Loucy (cell line): ENCODE measurements around the gene UNC5B.

Experiments
- EZH2phosphoT487 ChIP-seq: fragments of 200-600 bp; IDR thresholded peaks from 2 replicates; pipeline ENCODE4 v1.6.1; 2018; ENCODE audit warnings: antibody characterized with exemption, mild to moderate bottlenecking, moderate library complexity, borderline replicate concordance
- TF ChIP-seq, protein P1 (sequence below): fragments of 200-600 bp; sonication (generic); conservative IDR thresholded peaks from 2 replicates; pipeline ENCODE4 v1.5.1; 2014; ENCODE audit warnings: mild to moderate bottlenecking, antibody characterized with exemption, low read length

DNA sequence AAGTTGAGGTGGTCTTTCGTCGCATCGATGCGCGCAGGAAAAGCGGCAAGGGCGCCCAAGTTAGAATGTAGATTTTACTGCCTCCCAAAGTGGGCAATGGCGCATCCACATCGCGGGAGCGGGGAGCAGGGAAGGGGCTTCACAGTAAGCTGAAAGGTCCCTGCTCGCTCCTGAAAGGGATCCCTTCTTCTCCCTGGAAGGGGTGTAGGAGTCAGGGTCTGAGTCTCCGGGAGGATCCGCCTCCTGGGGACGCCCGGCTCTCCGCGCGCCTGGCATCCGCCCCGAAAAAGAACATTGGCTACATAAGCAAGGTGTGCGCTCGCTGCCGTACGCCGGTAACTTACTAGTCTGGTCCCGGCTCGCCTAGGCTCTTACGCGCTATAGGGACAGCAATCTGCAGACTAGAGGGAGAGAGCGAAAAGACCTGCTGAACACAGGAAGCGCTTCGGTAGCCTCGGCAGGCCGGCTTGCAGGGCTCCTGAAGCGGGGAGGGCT lies 804 bp downstream of the UNC5B start:
- no peak for TF ChIP-seq EZH2phosphoT487
- TF ChIP-seq, protein P1, sequence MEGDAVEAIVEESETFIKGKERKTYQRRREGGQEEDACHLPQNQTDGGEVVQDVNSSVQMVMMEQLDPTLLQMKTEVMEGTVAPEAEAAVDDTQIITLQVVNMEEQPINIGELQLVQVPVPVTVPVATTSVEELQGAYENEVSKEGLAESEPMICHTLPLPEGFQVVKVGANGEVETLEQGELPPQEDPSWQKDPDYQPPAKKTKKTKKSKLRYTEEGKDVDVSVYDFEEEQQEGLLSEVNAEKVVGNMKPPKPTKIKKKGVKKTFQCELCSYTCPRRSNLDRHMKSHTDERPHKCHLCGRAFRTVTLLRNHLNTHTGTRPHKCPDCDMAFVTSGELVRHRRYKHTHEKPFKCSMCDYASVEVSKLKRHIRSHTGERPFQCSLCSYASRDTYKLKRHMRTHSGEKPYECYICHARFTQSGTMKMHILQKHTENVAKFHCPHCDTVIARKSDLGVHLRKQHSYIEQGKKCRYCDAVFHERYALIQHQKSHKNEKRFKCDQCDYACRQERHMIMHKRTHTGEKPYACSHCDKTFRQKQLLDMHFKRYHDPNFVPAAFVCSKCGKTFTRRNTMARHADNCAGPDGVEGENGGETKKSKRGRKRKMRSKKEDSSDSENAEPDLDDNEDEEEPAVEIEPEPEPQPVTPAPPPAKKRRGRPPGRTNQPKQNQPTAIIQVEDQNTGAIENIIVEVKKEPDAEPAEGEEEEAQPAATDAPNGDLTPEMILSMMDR, result no peak
